H1 (cell line): ENCODE measurements around the gene ST3GAL2. TPM values are rescaled to one million over a fixed set of nuclear protein-coding genes. Genes with fewer than 3 reads are reported as not detected.
A peak's percentile ranks its signal among the peaks of the same experiment; 100 is the strongest.

Experiments
- CTCF ChIA-PET: fragments of 300-600 bp; sonication (Branson Sonifier 250); formaldehyde crosslinking; loops from one replicate; lab custom pipeline; 2021; ENCODE audit not compliant: partially characterized antibody; lab: Charles Lee
- POLR2A ChIA-PET: fragments of 300-600 bp; sonication (Branson Sonifier 250); formaldehyde crosslinking; loops from one replicate; lab custom pipeline; 2021; ENCODE audit warnings: inconsistent platforms; ENCODE audit not compliant: partially characterized antibody; lab: Charles Lee
- DNase-seq, 2 experiments: peaks; one replicate each; pipeline versions ENCODE4 v3.0.0 to v3.0.0-alpha.2; 2010 to 2022; ENCODE audit warnings: low spot score in 2 of 2, low read depth in 1 of 2, mixed read lengths in 1 of 2
- FAIRE-seq: peaks from 2 replicates; lab custom pipeline; 2011; peaks lifted over from hg19 to GRCh38; lab: Jason Lieb, UNC
- H2AFZ ChIP-seq: 2 replicates; pipeline ENCODE4 v1.8.1; 2012; ENCODE audit warnings: low read length, inconsistent platforms
- H2AK5ac ChIP-seq: 2 replicates; pipeline ENCODE4 v1.6.1; 2013; ENCODE audit warnings: low read depth, low read length
- H2BK120ac ChIP-seq: replicated peaks from 2 replicates; pipeline ENCODE3; 2013; ENCODE audit warnings: low read depth, low read length, inconsistent platforms
- H2BK12ac ChIP-seq: 2 replicates; pipeline ENCODE4 v1.6.1; 2013; ENCODE audit warnings: low read depth, low read length
- H2BK15ac ChIP-seq: 2 replicates; pipeline ENCODE4 v1.6.1; 2013; ENCODE audit warnings: low read length
- H2BK20ac ChIP-seq: 2 replicates; pipeline ENCODE4 v1.6.1; 2013; ENCODE audit warnings: low read length
- H2BK5ac ChIP-seq: 2 replicates; pipeline ENCODE4 v1.6.1; 2013; ENCODE audit warnings: low read depth, low read length
- H3K14ac ChIP-seq: 2 replicates; pipeline ENCODE4 v1.6.1; 2013; ENCODE audit warnings: inconsistent platforms; ENCODE audit not compliant: insufficient read length
- H3K18ac ChIP-seq: 2 replicates; pipeline ENCODE4 v1.6.1; 2013; ENCODE audit warnings: low read length; ENCODE audit errors: extremely low read depth
- H3K23ac ChIP-seq: 2 replicates; pipeline ENCODE4 v1.6.1; 2013; ENCODE audit warnings: inconsistent platforms; ENCODE audit not compliant: insufficient read length
- H3K23me2 ChIP-seq: 2 replicates; pipeline ENCODE4 v1.6.1; 2013; ENCODE audit warnings: low read depth, low read length
- H3K27ac ChIP-seq: 2 replicates; pipeline ENCODE4 v1.6.1; 2011; ENCODE audit warnings: low read depth, low read length, inconsistent platforms
- H3K27me3 ChIP-seq, 4 experiments: replicated peaks in 1 of 4; 1 replicate in 1 of 4; 2 replicates in 3 of 4; pipeline versions ENCODE4 v1.6.1 to v1.8.1; 2011 to 2013; ENCODE audit warnings: low read length in 3 of 4, mild to moderate bottlenecking in 3 of 4, inconsistent platforms in 2 of 4, mixed read lengths in 2 of 4, moderate library complexity in 1 of 4; ENCODE audit not compliant: control insufficient read depth in 3 of 4, insufficient read depth in 3 of 4; ENCODE audit errors: extremely low read depth in 1 of 4
- H3K36me3 ChIP-seq, 4 experiments: 2 replicates each; pipeline versions ENCODE4 v1.6.1 to v1.8.1; 2011 to 2013; ENCODE audit warnings: mild to moderate bottlenecking in 4 of 4, low read length in 3 of 4, moderate library complexity in 2 of 4, control low read depth in 1 of 4, inconsistent platforms in 1 of 4; ENCODE audit not compliant: insufficient read depth in 4 of 4, control insufficient read depth in 2 of 4
- H3K4ac ChIP-seq: replicated peaks from 2 replicates; pipeline ENCODE3; 2013; ENCODE audit warnings: low read length, low read depth, mixed read lengths, inconsistent platforms; ENCODE audit not compliant: insufficient read length
- H3K4me1 ChIP-seq, 4 experiments: replicated peaks in 1 of 4; 1 replicate in 1 of 4; 2 replicates in 3 of 4; pipeline versions ENCODE4 v1.6.1 to v1.8.1; 2011 to 2013; ENCODE audit warnings: low read length in 3 of 4, inconsistent platforms in 2 of 4, mixed read lengths in 1 of 4; ENCODE audit not compliant: insufficient read depth in 4 of 4, control insufficient read depth in 3 of 4
- H3K4me2 ChIP-seq, 2 experiments: 2 replicates each; pipeline versions ENCODE4 v1.6.1 to v1.8.1; 2011 to 2013; ENCODE audit warnings: low read depth in 2 of 2, low read length in 2 of 2, control low read depth in 1 of 2, inconsistent platforms in 1 of 2, mild to moderate bottlenecking in 1 of 2; ENCODE audit not compliant: insufficient read depth in 1 of 2
- H3K4me3 ChIP-seq, 4 experiments: fragments of 200-600, 300-600 bp in 1 of 4; sonication (generic), shearing (Covaris generic), sonication (Bioruptor Twin) in 1 of 4; 2 replicates each; pipeline versions ENCODE4 v1.5.1 to v1.8.1; 2011 to 2016; ENCODE audit warnings: low read length in 4 of 4, low read depth in 3 of 4, control low read depth in 2 of 4, inconsistent platforms in 2 of 4, mild to moderate bottlenecking in 2 of 4, mixed read lengths in 1 of 4, moderate library complexity in 1 of 4; ENCODE audit not compliant: insufficient read depth in 2 of 4; ENCODE audit errors: extremely low read depth in 1 of 4
- H3K56ac ChIP-seq: replicated peaks from 2 replicates; pipeline ENCODE3; 2013; ENCODE audit warnings: low read depth, mild to moderate bottlenecking, mixed read lengths, low read length, inconsistent platforms; ENCODE audit not compliant: insufficient read length
- H3K79me1 ChIP-seq: 2 replicates; pipeline ENCODE4 v1.6.1; 2013; ENCODE audit warnings: low read depth, low read length, control low read depth
- H3K79me2 ChIP-seq, 2 experiments: 2 replicates each; pipeline versions ENCODE4 v1.6.1 to v1.8.1; 2012 to 2013; ENCODE audit warnings: low read length in 2 of 2, mild to moderate bottlenecking in 2 of 2, inconsistent platforms in 1 of 2; ENCODE audit not compliant: insufficient read depth in 2 of 2, control insufficient read depth in 1 of 2
- H3K9ac ChIP-seq, 4 experiments: replicated peaks in 1 of 4; 1 replicate in 1 of 4; 2 replicates in 3 of 4; pipeline versions ENCODE4 v1.6.1 to v1.8.1; 2011 to 2013; ENCODE audit warnings: low read depth in 3 of 4, low read length in 3 of 4, control low read depth in 2 of 4, mild to moderate bottlenecking in 2 of 4, moderate library complexity in 2 of 4, inconsistent platforms in 1 of 4; ENCODE audit errors: extremely low read depth in 1 of 4
- H3K9me3 ChIP-seq, 2 experiments: 2 replicates each; pipeline versions ENCODE4 v1.6.1 to v1.8.1; 2012 to 2013; ENCODE audit warnings: mild to moderate bottlenecking in 2 of 2, moderate library complexity in 2 of 2, control low read depth in 1 of 2, inconsistent platforms in 1 of 2, low read depth in 1 of 2, low read length in 1 of 2, mixed read lengths in 1 of 2; ENCODE audit not compliant: insufficient read depth in 2 of 2
- H4K20me1 ChIP-seq, 2 experiments: replicated peaks in 1 of 2; 2 replicates each; pipeline versions ENCODE3 to v1.8.1; 2011 to 2013; ENCODE audit warnings: inconsistent platforms in 2 of 2, low read length in 2 of 2, mild to moderate bottlenecking in 1 of 2; ENCODE audit not compliant: insufficient read depth in 2 of 2, control insufficient read depth in 1 of 2
- H4K5ac ChIP-seq: 2 replicates; pipeline ENCODE4 v1.6.1; 2013; ENCODE audit warnings: low read length, low read depth, mixed read lengths, inconsistent platforms; ENCODE audit not compliant: insufficient read length
- H4K8ac ChIP-seq: 2 replicates; pipeline ENCODE4 v1.8.0; 2013; ENCODE audit warnings: mild to moderate bottlenecking, moderate library complexity, low read length, inconsistent platforms; ENCODE audit not compliant: insufficient read depth; ENCODE audit errors: extremely low read depth
- H4K91ac ChIP-seq: replicated peaks from 2 replicates; pipeline ENCODE3; 2013; ENCODE audit warnings: low read length, mixed read lengths, inconsistent platforms; ENCODE audit not compliant: insufficient read length
- CBX8 ChIP-seq: fragments of 300-800, 300-1000 bp; sonication (generic); IDR thresholded peaks from 2 replicates; pipeline ENCODE4 v1.7.1; 2016; ENCODE audit warnings: low read depth, low read length, borderline replicate concordance
- EGR1 ChIP-seq: IDR thresholded peaks from 2 replicates; pipeline ENCODE4 v1.6.1; 2011; ENCODE audit warnings: low read depth, low read length, borderline replicate concordance
- GTF2F1 ChIP-seq: IDR thresholded peaks from 2 replicates; pipeline ENCODE4 v1.6.1; 2012; ENCODE audit warnings: low read depth, low read length, improper control_type of control experiment, borderline replicate concordance
- HDAC2 ChIP-seq, 2 experiments: fragments of 300-600 bp in 1 of 2; sonication (generic) in 1 of 2; IDR thresholded peaks; 2 replicates each; pipeline ENCODE4 v1.6.1; 2011 to 2012; ENCODE audit warnings: low read depth in 2 of 2, low read length in 2 of 2, mild to moderate bottlenecking in 2 of 2, moderate library complexity in 2 of 2, borderline replicate concordance in 1 of 2, inconsistent platforms in 1 of 2
- KDM4A ChIP-seq: IDR thresholded peaks from one replicate; pipeline ENCODE4 v1.7.1; 2012; ENCODE audit warnings: low read depth, mild to moderate bottlenecking, moderate library complexity, low read length, inconsistent platforms; ENCODE audit not compliant: severe bottlenecking
- MAFK ChIP-seq: IDR thresholded peaks from 2 replicates; pipeline ENCODE4 v1.6.1; 2012; ENCODE audit warnings: low read depth, mild to moderate bottlenecking, improper control_type of control experiment, low read length
- MAX ChIP-seq: IDR thresholded peaks from 2 replicates; pipeline ENCODE4 v1.6.1; 2012; ENCODE audit warnings: inconsistent platforms
- NRF1 ChIP-seq: IDR thresholded peaks from 2 replicates; pipeline ENCODE4 v1.6.1; 2011; ENCODE audit warnings: mild to moderate bottlenecking, low read depth, low read length, improper control_type of control experiment
- SP1 ChIP-seq: IDR thresholded peaks from 2 replicates; pipeline ENCODE4 v1.6.1; 2011; ENCODE audit warnings: low read depth, low read length
- TBP ChIP-seq: IDR thresholded peaks from 2 replicates; pipeline ENCODE4 v1.6.1; 2011; ENCODE audit warnings: low read depth, low read length, improper control_type of control experiment
- TCF12 ChIP-seq: IDR thresholded peaks from 2 replicates; pipeline ENCODE4 v1.6.1; 2011; ENCODE audit warnings: low read depth, mild to moderate bottlenecking, low read length
- WGBS, 2 experiments: shearing (Covaris generic) in 1 of 2; methylation state at CpG; one replicate each; pipeline versions ENCODE4 v1.1.6 to v1.1.7; 2013 to 2015; ENCODE audit warnings: low lambda C conversion rate in 2 of 2, mixed read lengths in 2 of 2, inconsistent platforms in 1 of 2, low coverage in 1 of 2, missing lambda C conversion rate in 1 of 2; ENCODE audit not compliant: insufficient replicate concordance in 2 of 2, insufficient coverage in 1 of 2, insufficient read length in 1 of 2; ENCODE audit errors: extremely low coverage in 1 of 2, missing lambda C conversion rate in 1 of 2; 5-methylcytosine and 5-hydroxymethylcytosine counted together
- polyA plus RNA-seq, 7 experiments: library from polyadenylated mRNA; depleted of rRNA in 3 of 7; stranded (reverse) in 5 of 7; unstranded in 2 of 7; fragments of >200 nt in 5 of 7; fragments of 200-250 nt in 2 of 7; gene quantifications; 1 replicate in 5 of 7; 2 replicates in 1 of 7; 4 replicates in 1 of 7; pipeline versions ENCODE4 v1.2.1 to v1.2.3, GENCODE V29; 2011 to 2013; ENCODE audit warnings: missing spikeins in 2 of 7, mixed read lengths in 2 of 7
- total RNA-seq: library from RNA; stranded (reverse); fragmentation: NEBNext Ultra II Directional; extraction: Animal tissue kit (Norgen Biotek cat#: 25700); gene quantifications from 2 replicates; pipeline ENCODE4 v1.2.1, GENCODE V29; 2021

ST3GAL2 gene
- total and polyA plus RNA-seq, 2 of the 8 experiments (the other 6 are each of a cell fraction or from before 2014, with no cell fraction given): 14.4 to 39.7 TPM

- H2AK5ac ChIP-seq: 0 out of 2 replicates have a peak overlapping the region, but pooled peaks have one; percentile 2
- H4K91ac ChIP-seq: no peak overlapping the region
- 0 out of 2 replicates have a peak overlapping the region, but pooled peaks have one; percentile 22 for H2BK12ac ChIP-seq
- H3K27ac ChIP-seq: no peak overlapping the region
- no peak overlapping the region for H2BK15ac ChIP-seq
- no peak overlapping the region for H3K4ac ChIP-seq
- no peaks in the 10 kb centered on the region for H3K9me3 ChIP-seq
- H3K27me3 ChIP-seq: no peaks in the 10 kb centered on the region
- peak overlapping the region; percentile 61; the same call in 1 of the 2 replicates for H2BK5ac ChIP-seq
- no peak for FAIRE-seq
- no peaks in the 10 kb centered on the region for H4K20me1 ChIP-seq
- H2BK120ac ChIP-seq: no peak overlapping the region
- H2AFZ ChIP-seq: no peak overlapping the region
- peak; percentile 67 to 70 for DNase-seq
- H3K18ac ChIP-seq: peak overlapping the region; percentile 17; the same call in 1 of the 2 replicates
- H3K14ac ChIP-seq: no peak overlapping the region
- H4K5ac ChIP-seq: no peak overlapping the region
- peaks cover 0 to 5% (median 0%) of the 10 kb centered on the region in 4 experiments; a peak in 3 of 8 replicates for H3K36me3 ChIP-seq
- TF ChIP-seq EGR1: peak; percentile 55; the same call in 1 of the 2 replicates
- peak; percentile 46 for TF ChIP-seq MAX
- no peak for TF ChIP-seq KDM4A
- no peak for TF ChIP-seq MAFK
- 0 out of 2 replicates have a peak, but pooled peaks have one; percentile 29 for TF ChIP-seq TCF12
- no peak for TF ChIP-seq TBP
- no peak for TF ChIP-seq GTF2F1
- TF ChIP-seq NRF1: no peak
- peak; percentile 61 to 72; a peak in 1 of 4 replicates for TF ChIP-seq HDAC2 (IDR thresholded peaks at IDR 0.05; ENCODE audit: borderline replicate concordance in 1 of 2, low read depth in 2 of 2, low read length in 2 of 2)
- no peak for TF ChIP-seq CBX8
- TF ChIP-seq SP1: peak; percentile 54; the same call in 1 of the 2 replicates
- TF ChIP-seq, all 59 proteins: peak for 5
- Histone ChIP-seq H3K79me1 (peaks cover 12% of the 10 kb centered on the region), H3K9ac (peak overlapping the region in 2 of 4 experiments; percentile 8 to 66; a peak in 2 of 7 replicates), H3K56ac (no peak overlapping the region), H3K4me1 (peaks cover 15 to 32% (median 20%) of the 10 kb centered on the region in 4 experiments), H3K4me3 (peak overlapping the region; percentile 76 to 92 (median 80); a peak in 7 of 8 replicates), H3K79me2 (peaks cover 0 to 53% of the 10 kb centered on the region in 2 experiments; a peak in 3 of 4 replicates), H3K4me2 (peak overlapping the region; percentile 91 to 98), H2BK20ac (0 out of 2 replicates have a peak overlapping the region, but pooled peaks have one; percentile 23), H3K23ac (no peak overlapping the region), H4K8ac (no peak overlapping the region), H3K23me2 (peaks cover 11% of the 10 kb centered on the region)
- WGBS, 2 experiments: 45% methylated on average over 4 of the region's 5 CpGs; no CpG with 5 or more reads in 1 of the 2 experiments
- ChIA-PET POLR2A (interaction anchor here (0.5 to 3.6 kb wide), 11 partner anchors 9 to 453 kb away, joined by 3 to 22 read pairs (median 4); partner anchors contain the start of gene FCSK), CTCF (interaction anchor here (0.7 to 4.2 kb wide), 6 partner anchors 17 to 48 kb away, joined by 3 to 37 read pairs (median 5); partner anchors contain the start of gene FCSK)
These were observed 1.8 kb downstream of the ST3GAL2 start for GRCh38 chr16:70437017-70437581.
